Activated CD4-positive, alpha-beta T cell treated with anti-CD3 and anti-CD28 coated beads, Interleukin-10, Interleukin-2, amounts not matched to agents 100 ng/mL and 50 ng/mL, durations not matched to agents 16 hours and 8 hours (primary cell): ENCODE measurements around the gene UTRN.
A peak's percentile ranks its signal among the peaks of the same experiment; 100 is the strongest.

Source experiments
- DNase-seq: peaks from one replicate; pipeline ENCODE4 v3.0.0-alpha.2; 2020

UTRN gene

GRCh38 chr6:144283646-144284477 lies 1.3 kb upstream of the UTRN start:
- no peak for DNase-seq

DNA sequence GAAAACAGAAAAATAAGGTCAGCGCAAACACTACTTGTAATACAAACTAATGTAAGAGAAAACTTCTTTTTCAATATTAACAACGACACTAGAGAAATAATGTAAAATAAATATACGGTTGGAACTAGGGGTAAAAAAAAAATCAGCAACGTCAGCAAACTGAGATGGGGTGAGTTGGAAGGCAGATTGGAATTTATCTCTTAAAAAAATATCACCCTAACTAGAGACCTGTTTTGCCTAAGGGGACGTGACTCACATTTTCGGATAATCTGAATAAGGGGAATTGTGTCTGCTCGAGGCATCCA lies 705 bp upstream of the UTRN start:
- no peak for DNase-seq

GRCh38 chr6:144285548-144285797 lies 338 bp downstream of the UTRN start:
- no peak for DNase-seq

DNA sequence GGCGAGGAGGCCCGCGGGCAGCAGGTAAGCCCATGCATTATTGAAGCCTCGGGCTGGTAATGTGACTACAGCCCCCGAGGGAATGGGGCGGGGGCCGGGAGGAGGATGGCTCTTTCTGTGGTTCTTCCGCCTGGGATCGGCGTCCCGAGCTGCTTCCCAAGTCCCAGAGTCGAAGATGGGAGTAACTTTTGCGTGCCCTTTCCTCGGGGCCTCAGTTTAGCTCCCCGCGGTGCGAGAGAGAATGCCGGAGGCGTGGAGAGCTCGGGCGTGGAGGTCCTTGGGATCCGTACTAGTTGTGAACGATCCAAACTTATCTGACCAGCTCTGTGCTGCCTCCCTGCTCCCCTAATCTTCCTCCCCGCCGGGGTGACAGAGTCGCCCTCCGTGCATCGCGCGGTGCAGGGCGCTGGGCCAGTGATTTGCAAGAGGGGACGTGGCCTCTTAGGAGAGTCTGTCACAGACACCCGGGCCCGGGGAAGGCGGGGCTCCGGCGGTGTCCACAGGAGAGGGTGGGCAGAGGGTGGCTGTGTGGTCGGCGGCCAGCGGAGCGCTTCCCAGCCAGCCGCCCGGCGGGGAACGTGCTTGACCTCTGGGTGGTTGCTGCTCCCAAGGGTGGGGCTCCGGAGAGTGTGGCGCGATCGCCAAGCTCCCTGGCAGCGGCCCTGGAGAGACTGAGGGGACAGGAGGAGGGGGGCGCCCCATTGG lies 815 bp downstream of the UTRN start:
- peak; percentile 34 for DNase-seq

DNA sequence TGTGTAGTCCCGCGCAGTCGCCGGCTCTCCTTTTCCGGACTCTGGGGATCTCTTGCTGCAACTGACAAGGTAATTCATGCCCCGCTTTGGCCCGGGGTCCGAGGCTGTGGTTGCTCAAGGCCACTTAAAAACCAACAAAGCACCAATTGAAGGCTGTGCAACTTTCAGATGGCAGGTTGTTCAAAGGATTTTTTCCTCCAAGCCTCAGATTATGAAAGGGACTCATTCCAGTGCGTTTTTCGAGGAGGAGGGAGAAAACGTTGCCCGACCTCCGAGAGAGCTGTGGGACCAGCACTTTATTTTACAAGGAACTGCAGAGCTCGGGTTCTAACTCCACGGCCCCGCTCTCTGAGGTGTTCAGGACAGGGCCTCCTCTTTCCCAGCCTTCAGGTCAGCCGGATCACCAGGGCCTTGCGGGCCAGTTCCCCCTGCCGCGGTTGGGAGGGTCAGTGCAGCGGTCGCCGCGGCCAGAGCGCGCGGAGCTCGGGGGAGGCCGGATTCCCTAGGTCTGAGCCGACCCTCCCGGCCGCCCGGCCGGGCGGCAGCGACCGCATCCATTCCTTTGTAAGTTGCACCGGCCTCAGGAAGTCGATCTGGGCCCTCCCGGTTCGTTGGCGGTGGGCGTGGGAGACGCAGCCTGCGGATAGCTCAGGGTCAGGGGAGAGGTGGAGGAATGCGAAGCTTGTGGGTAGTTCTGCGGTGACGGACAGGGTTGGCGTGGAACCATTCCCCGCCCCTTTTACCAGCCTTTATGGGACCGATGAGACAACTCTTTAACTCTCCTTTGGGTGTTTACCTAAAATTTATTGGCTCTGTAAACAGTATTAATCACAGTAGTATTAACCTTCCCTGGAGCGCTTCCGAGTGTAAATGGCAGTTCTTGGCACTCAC lies 1.6 kb downstream of the UTRN start:
- DNase-seq = peak; percentile 20

- no peak for DNase-seq
Measured at GRCh38 chr6:144289006-144289405, 3.9 kb downstream of the UTRN start.

- DNase-seq = no peak
Measured at GRCh38 chr6:144292372-144292771, 7.2 kb downstream of the UTRN start.

DNA sequence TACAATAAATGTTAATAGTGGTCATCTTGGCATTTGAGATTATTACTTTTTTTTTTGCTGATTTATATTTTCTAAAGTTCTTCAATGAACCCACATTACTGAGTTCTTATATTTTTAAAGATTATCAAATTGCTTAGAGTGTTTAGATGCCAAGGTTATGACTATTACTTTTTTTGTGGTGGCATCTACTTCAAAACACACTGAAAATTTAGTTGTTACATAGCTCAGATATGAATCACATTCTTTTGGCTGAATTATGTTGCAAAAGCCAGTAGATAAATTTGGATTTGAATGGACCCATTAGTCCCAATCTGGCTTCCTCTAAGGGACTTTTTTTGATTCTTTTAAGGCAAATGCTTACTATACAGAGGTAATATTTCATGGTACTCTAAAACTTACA lies 8.9 kb downstream of the UTRN start:
- DNase-seq = no peak

GRCh38 chr6:144295211-144295610 lies 10.1 kb downstream of the UTRN start:
- DNase-seq = no peak

- no peak for DNase-seq
Measured at GRCh38 chr6:144295981-144296767, 11.0 kb downstream of the UTRN start.

DNA sequence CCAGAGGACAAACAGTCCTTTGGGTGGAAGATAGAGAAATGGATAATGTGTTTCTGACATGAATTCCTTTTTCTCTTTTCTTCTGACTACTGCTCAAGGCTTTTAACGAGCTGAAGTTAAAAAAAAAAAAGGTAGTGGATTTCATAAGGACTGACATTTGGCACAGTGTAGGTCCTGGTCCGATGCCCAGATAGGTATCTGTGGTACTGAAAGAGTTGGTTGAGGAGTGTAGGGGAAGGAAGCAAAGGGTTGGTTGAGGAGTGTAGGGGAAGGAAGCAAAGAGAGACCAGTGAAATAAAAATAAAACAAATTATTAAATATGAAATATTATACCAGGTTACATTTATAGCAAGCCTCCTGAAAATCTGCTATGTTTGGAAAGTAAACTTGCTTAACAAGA lies 11.8 kb downstream of the UTRN start:
- no peak for DNase-seq

DNA sequence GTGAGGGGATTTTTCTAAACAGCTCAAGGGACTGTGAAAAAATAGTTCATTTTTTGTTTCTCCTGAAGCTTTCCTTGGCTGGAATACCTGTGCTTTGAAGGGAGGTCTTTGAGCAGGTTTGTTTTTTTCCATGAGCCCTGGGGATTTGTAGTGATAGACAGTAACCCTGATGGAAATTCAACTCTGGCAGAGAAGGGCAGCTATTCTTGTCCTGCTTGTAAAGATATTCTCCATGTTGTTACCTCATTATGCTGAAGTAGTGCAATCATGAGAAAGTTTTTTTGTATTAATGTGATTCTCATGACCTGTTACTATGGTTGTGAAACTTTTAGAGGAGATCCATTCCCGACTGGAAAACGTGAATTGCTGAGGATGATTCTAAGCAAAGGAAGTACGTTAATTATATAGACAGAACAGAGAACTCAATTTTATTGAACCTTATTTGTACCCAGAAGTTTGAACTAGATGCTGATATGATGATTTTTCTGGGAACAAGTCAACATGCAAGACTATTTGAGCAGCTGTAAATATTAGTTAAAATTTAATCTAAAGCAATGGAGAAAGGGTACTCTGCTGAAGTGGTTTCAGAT lies 12.5 kb downstream of the UTRN start:
- DNase-seq = no peak

DNA sequence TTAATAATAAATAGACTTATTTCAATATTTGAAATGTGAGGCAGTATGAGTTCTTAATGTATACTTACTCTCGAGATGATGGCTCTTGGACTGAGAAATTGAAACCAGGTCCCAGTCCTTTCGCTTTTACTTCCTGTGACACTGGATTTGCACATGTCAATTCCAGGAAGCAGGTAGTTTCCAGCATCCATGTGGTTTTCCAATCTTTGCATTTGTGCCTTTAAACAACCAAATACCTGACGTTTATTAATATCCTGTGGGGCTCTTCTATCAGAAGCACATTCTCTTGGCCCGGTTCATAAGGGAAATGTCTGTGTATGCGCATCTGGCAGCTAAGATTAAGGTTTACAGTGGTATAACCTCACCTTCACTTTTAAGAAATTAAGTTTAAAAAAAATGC lies 13.1 kb downstream of the UTRN start:
- DNase-seq = no peak

DNA sequence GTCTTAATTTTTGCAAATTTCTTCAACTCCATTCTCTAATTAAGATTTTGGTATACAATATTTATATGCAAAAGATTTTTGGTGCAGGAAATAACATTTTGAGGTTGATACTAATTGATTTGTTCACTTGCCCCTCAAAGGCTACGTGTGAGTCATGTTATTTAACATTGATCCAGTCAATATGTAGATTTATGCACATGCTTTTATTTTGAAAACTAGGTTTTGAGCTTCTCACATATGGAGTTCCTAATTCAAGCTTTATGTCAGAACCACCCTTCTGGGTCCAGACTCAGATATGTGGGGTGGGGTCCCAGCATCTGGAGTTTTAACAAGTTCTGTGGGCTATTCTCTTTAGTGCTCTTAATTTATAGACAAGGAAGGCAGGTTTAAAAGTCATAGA lies 13.8 kb downstream of the UTRN start:
- DNase-seq = no peak

- DNase-seq = no peak
Measured at GRCh38 chr6:144302701-144303372, 17.7 kb downstream of the UTRN start.

GRCh38 chr6:144304223-144304848 lies 19.2 kb downstream of the UTRN start:
- no peak for DNase-seq

DNA sequence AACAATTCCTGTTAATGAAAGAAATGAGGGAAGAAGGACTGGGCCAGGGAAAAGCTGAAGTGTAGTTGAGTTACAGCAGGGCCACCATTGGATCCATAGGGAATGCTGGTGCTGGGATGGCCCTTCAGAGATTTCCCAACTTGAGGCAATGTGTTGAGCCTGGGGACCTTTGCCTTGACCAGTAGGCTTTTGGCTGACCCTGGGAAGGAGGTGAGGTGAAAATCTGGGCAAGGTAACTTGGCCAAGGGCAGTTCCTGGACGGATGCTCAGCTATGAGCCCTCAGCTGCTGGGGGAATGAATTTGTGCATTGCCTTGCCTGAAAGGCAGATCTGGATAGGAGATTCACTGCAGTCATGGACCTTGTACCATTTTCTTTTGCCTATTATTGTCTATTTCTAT lies 20.4 kb downstream of the UTRN start:
- no peak for DNase-seq

GRCh38 chr6:144305985-144306384 lies 20.9 kb downstream of the UTRN start:
- peak; percentile 70 for DNase-seq

DNA sequence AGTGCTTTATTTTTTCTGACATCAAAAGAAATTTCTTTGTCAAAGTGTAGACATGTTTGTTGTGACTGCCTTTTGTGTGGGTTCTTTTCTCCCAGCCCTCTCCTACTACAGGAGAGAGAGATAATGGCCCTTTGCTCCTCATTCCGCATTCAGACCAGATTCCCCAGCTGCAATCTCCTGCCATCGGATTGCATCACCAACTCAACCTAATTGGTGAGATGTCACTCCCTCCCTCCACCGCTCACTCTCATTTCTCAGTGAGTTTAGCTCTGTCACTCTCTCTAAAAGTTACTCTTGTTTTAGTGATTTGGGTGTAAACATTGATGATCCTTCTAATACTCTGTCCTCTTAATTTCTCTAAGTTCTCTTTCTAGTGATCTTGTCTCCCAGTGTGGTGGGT lies 22.7 kb downstream of the UTRN start:
- DNase-seq = no peak

GRCh38 chr6:144310765-144311164 lies 25.6 kb downstream of the UTRN start:
- peak; percentile 91 for DNase-seq

- DNase-seq = no peak
Measured at GRCh38 chr6:144311361-144311760, 26.2 kb downstream of the UTRN start.
